Liver (tissue), 9 donors: ENCODE measurements around the gene NTM. TPM values are rescaled to one million over a fixed set of nuclear protein-coding genes. Genes with fewer than 3 reads are reported as not detected.

Source experiments
- DNase-seq: peaks from one replicate; pipeline ENCODE4 v3.0.0-alpha.2; 2017; ENCODE audit warnings: low spot score
- H3K27ac ChIP-seq, 2 donors: one replicate each; pipeline ENCODE4 v1.7.0; 2013; ENCODE audit warnings: inconsistent platforms in 2 of 2, low read length in 2 of 2, control low read depth in 1 of 2, low read depth in 1 of 2, mild to moderate bottlenecking in 1 of 2
- H3K27me3 ChIP-seq, 4 donors: one replicate each; pipeline versions ENCODE4 v1.6.1 to v1.7.0; 2013; ENCODE audit warnings: low read length in 3 of 4, inconsistent platforms in 1 of 4, mild to moderate bottlenecking in 1 of 4, moderate library complexity in 1 of 4; ENCODE audit not compliant: control insufficient read depth in 4 of 4, insufficient read depth in 4 of 4
- H3K36me3 ChIP-seq, 4 donors: one replicate each; pipeline versions ENCODE4 v1.6.1 to v1.7.0; 2013; ENCODE audit warnings: low read length in 3 of 4, mild to moderate bottlenecking in 3 of 4, low read depth in 1 of 4, moderate library complexity in 1 of 4; ENCODE audit not compliant: control insufficient read depth in 4 of 4, insufficient read depth in 3 of 4
- H3K4me1 ChIP-seq, 4 donors: one replicate each; pipeline versions ENCODE4 v1.6.1 to v1.7.0; 2013; ENCODE audit warnings: low read length in 3 of 4, mild to moderate bottlenecking in 3 of 4, moderate library complexity in 1 of 4; ENCODE audit not compliant: control insufficient read depth in 4 of 4, insufficient read depth in 4 of 4
- H3K4me3 ChIP-seq, 3 donors: one replicate each; pipeline versions ENCODE4 v1.6.1 to v1.7.0; 2013; ENCODE audit warnings: low read length in 3 of 3, control low read depth in 1 of 3, low read depth in 1 of 3, mild to moderate bottlenecking in 1 of 3
- H3K9ac ChIP-seq, 2 donors: one replicate each; pipeline ENCODE4 v1.7.0; 2013; ENCODE audit warnings: low read length in 2 of 2, mild to moderate bottlenecking in 2 of 2, moderate library complexity in 2 of 2, control low read depth in 1 of 2, low read depth in 1 of 2
- H3K9me3 ChIP-seq, 4 donors: one replicate each; pipeline versions ENCODE4 v1.6.1 to v1.7.0; 2013; ENCODE audit warnings: low read length in 3 of 4; ENCODE audit not compliant: control insufficient read depth in 4 of 4
- CTCF ChIP-seq: fragments of 150-350 bp; IDR thresholded peaks from 2 replicates; pipeline ENCODE4 v1.5.1; 2017; ENCODE audit warnings: improper control_type of control experiment, low read depth, low read length; ENCODE audit not compliant: missing input control
- EGR1 ChIP-seq, 2 donors: IDR thresholded peaks; 2 replicates each; pipeline ENCODE4 v1.6.1; 2016 to 2018; ENCODE audit warnings: antibody characterized with exemption in 2 of 2, low read depth in 2 of 2
- FOXA1 ChIP-seq: IDR thresholded peaks from 2 replicates; pipeline ENCODE4 v1.6.1; 2016; ENCODE audit warnings: antibody characterized with exemption
- FOXA2 ChIP-seq: IDR thresholded peaks from 2 replicates; pipeline ENCODE4 v1.6.1; 2016; ENCODE audit warnings: antibody characterized with exemption
- GABPA ChIP-seq, 2 donors: IDR thresholded peaks in 1 of 2; conservative IDR thresholded peaks in 1 of 2; 2 replicates each; pipeline ENCODE4 v1.6.1; 2016; ENCODE audit warnings: antibody characterized with exemption in 2 of 2, mild to moderate bottlenecking in 1 of 2, moderate library complexity in 1 of 2
- HNF4A ChIP-seq, 2 donors: conservative IDR thresholded peaks; 2 replicates each; pipeline ENCODE4 v1.6.1; 2016; ENCODE audit warnings: antibody characterized with exemption in 2 of 2, mild to moderate bottlenecking in 2 of 2
- HNF4G ChIP-seq: IDR thresholded peaks from 2 replicates; pipeline ENCODE4 v1.6.1; 2016; ENCODE audit warnings: antibody characterized with exemption
- JUND ChIP-seq, 2 donors: IDR thresholded peaks; 2 replicates each; pipeline ENCODE4 v1.6.1; 2016; ENCODE audit warnings: antibody characterized with exemption in 2 of 2
- NR2F2 ChIP-seq: IDR thresholded peaks from 2 replicates; pipeline ENCODE4 v1.6.1; 2016; ENCODE audit warnings: antibody characterized with exemption
- RAD21 ChIP-seq, 2 donors: IDR thresholded peaks; 2 replicates each; pipeline ENCODE4 v1.6.1; 2016; ENCODE audit warnings: antibody characterized with exemption in 2 of 2, mild to moderate bottlenecking in 2 of 2
- RXRA ChIP-seq, 2 donors: IDR thresholded peaks; 2 replicates each; pipeline ENCODE4 v1.6.1; 2017 to 2018; ENCODE audit warnings: antibody characterized with exemption in 2 of 2, mild to moderate bottlenecking in 1 of 2
- SP1 ChIP-seq: IDR thresholded peaks from 2 replicates; pipeline ENCODE4 v1.6.1; 2018; ENCODE audit warnings: antibody characterized with exemption, mild to moderate bottlenecking
- TAF1 ChIP-seq: conservative IDR thresholded peaks from 2 replicates; pipeline ENCODE4 v1.6.1; 2016; ENCODE audit warnings: antibody characterized with exemption, mild to moderate bottlenecking
- YY1 ChIP-seq: IDR thresholded peaks from 2 replicates; pipeline ENCODE4 v1.6.1; 2016; ENCODE audit warnings: antibody characterized with exemption, mild to moderate bottlenecking
- WGBS: extraction: QIAGEN DNeasy Blood & Tissue Kit; methylation state at CpG from one replicate; pipeline ENCODE4 v1.1.7; 2013; 5-methylcytosine and 5-hydroxymethylcytosine counted together
- polyA plus RNA-seq, 2 donors: library from polyadenylated mRNA; stranded (reverse) in 1 of 2; unstranded in 1 of 2; fragments of 200-250 nt in 1 of 2; fragments of >200 nt in 1 of 2; fragmentation: Nextera tagmentation in 1 of 2; extraction: Ambion mirVana in 1 of 2; gene quantifications; one replicate each; pipeline versions ENCODE4 v1.2.1 to v1.2.3, GENCODE V29; 2013 to 2015
- total RNA-seq, 2 donors: library from RNA; depleted of rRNA; stranded (reverse); fragments of >200 nt; gene quantifications; one replicate each; pipeline ENCODE4 v1.2.3, GENCODE V29; 2014
- TF ChIP-seq, protein P1 (sequence below): IDR thresholded peaks from 2 replicates; pipeline ENCODE4 v1.6.1; 2016; ENCODE audit warnings: antibody characterized with exemption
- TF ChIP-seq, protein P2 (sequence below): IDR thresholded peaks from 2 replicates; pipeline ENCODE4 v1.6.1; 2016; ENCODE audit warnings: antibody characterized with exemption
- TF ChIP-seq, protein P3 (sequence below): IDR thresholded peaks from 2 replicates; pipeline ENCODE4 v1.6.1; 2016; ENCODE audit warnings: antibody characterized with exemption
- TF ChIP-seq, protein P4 (sequence below): IDR thresholded peaks from 2 replicates; pipeline ENCODE4 v1.6.1; 2016; ENCODE audit warnings: antibody characterized with exemption, mild to moderate bottlenecking
- donor health status: healthy.
- donor health status: healthy.
- donor health status: healthy.
- donor health status: healthy.
- donor health status: healthy.

Gene NTM
- total and polyA plus RNA-seq, 4 donors = 0.08 to 1.1 (median 0.08) TPM; not detected in 1

DNA sequence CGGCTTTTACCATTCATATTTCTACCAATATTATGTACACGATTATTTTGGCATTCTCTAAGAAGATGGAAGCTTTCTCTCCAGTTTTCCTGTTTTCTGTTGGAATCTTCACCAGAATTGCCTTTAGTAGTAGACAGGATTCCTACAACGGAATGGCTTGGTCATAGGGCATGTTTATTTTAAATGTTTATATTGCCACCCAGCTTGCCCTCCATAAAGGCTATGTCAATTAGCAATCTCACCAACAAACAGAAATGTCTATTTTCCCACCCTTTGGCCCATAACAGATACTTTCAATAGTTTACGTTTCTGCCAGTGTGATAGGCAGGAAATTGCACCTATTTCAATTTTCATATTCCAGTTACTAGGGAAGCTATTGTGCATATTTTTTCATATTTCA, 893.5 kb downstream of the NTM start:
- 42% methylated on average over 4 of the region's 4 CpGs for WGBS
- no peak overlapping the region for H3K9ac ChIP-seq
- H3K4me1 ChIP-seq = peaks cover 0 to 8% (median 0%) of the 10 kb centered on the region in 4 donors
- no peaks in the 10 kb centered on the region for H3K36me3 ChIP-seq
- no peaks in the 10 kb centered on the region for H3K9me3 ChIP-seq
- no peak for DNase-seq
- no peak overlapping the region for H3K27ac ChIP-seq
- H3K4me3 ChIP-seq = no peak overlapping the region
- no peaks in the 10 kb centered on the region for H3K27me3 ChIP-seq
- TF ChIP-seq RAD21 (IDR thresholded peaks at IDR 0.05) (no peak), HNF4A (conservative IDR thresholded peaks at IDR 0.05) (peak; percentile 60 to 78), GABPA (IDR thresholded peaks at IDR 0.05 in 1 of 2, conservative IDR thresholded peaks at IDR 0.05 in 1 of 2) (no peak), FOXA1 (peak; percentile 52), CTCF (no peak), EGR1 (IDR thresholded peaks at IDR 0.05; ENCODE audit: low read depth in 2 of 2) (no peak), RXRA (IDR thresholded peaks at IDR 0.05) (peak in 1 of 2 donors; percentile 53), FOXA2 (peak; percentile 86), NR2F2 (no peak), YY1 (no peak), SP1 (peak; percentile 72), HNF4G (no peak), TAF1 (no peak), JUND (IDR thresholded peaks at IDR 0.05) (no peak)
- TF ChIP-seq, protein P1, sequence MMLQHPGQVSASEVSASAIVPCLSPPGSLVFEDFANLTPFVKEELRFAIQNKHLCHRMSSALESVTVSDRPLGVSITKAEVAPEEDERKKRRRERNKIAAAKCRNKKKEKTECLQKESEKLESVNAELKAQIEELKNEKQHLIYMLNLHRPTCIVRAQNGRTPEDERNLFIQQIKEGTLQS = no peak
- TF ChIP-seq, protein P2, sequence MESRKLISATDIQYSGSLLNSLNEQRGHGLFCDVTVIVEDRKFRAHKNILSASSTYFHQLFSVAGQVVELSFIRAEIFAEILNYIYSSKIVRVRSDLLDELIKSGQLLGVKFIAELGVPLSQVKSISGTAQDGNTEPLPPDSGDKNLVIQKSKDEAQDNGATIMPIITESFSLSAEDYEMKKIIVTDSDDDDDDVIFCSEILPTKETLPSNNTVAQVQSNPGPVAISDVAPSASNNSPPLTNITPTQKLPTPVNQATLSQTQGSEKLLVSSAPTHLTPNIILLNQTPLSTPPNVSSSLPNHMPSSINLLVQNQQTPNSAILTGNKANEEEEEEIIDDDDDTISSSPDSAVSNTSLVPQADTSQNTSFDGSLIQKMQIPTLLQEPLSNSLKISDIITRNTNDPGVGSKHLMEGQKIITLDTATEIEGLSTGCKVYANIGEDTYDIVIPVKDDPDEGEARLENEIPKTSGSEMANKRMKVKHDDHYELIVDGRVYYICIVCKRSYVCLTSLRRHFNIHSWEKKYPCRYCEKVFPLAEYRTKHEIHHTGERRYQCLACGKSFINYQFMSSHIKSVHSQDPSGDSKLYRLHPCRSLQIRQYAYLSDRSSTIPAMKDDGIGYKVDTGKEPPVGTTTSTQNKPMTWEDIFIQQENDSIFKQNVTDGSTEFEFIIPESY = no peak
- TF ChIP-seq, protein P3, sequence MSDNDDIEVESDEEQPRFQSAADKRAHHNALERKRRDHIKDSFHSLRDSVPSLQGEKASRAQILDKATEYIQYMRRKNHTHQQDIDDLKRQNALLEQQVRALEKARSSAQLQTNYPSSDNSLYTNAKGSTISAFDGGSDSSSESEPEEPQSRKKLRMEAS = no peak
- TF ChIP-seq, protein P4, sequence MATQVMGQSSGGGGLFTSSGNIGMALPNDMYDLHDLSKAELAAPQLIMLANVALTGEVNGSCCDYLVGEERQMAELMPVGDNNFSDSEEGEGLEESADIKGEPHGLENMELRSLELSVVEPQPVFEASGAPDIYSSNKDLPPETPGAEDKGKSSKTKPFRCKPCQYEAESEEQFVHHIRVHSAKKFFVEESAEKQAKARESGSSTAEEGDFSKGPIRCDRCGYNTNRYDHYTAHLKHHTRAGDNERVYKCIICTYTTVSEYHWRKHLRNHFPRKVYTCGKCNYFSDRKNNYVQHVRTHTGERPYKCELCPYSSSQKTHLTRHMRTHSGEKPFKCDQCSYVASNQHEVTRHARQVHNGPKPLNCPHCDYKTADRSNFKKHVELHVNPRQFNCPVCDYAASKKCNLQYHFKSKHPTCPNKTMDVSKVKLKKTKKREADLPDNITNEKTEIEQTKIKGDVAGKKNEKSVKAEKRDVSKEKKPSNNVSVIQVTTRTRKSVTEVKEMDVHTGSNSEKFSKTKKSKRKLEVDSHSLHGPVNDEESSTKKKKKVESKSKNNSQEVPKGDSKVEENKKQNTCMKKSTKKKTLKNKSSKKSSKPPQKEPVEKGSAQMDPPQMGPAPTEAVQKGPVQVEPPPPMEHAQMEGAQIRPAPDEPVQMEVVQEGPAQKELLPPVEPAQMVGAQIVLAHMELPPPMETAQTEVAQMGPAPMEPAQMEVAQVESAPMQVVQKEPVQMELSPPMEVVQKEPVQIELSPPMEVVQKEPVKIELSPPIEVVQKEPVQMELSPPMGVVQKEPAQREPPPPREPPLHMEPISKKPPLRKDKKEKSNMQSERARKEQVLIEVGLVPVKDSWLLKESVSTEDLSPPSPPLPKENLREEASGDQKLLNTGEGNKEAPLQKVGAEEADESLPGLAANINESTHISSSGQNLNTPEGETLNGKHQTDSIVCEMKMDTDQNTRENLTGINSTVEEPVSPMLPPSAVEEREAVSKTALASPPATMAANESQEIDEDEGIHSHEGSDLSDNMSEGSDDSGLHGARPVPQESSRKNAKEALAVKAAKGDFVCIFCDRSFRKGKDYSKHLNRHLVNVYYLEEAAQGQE = no peak
